Measurements from ENCODE around the gene SCG2. TPM values are rescaled to one million over a fixed set of nuclear protein-coding genes. Genes with fewer than 3 reads are reported as not detected.

SCG2 gene, protein sequence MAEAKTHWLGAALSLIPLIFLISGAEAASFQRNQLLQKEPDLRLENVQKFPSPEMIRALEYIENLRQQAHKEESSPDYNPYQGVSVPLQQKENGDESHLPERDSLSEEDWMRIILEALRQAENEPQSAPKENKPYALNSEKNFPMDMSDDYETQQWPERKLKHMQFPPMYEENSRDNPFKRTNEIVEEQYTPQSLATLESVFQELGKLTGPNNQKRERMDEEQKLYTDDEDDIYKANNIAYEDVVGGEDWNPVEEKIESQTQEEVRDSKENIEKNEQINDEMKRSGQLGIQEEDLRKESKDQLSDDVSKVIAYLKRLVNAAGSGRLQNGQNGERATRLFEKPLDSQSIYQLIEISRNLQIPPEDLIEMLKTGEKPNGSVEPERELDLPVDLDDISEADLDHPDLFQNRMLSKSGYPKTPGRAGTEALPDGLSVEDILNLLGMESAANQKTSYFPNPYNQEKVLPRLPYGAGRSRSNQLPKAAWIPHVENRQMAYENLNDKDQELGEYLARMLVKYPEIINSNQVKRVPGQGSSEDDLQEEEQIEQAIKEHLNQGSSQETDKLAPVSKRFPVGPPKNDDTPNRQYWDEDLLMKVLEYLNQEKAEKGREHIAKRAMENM
- 0.07 TPM in 1 of 2 replicates, not detected in the other for total RNA-seq
- polyA plus RNA-seq = not detected in 2 replicates

DNA sequence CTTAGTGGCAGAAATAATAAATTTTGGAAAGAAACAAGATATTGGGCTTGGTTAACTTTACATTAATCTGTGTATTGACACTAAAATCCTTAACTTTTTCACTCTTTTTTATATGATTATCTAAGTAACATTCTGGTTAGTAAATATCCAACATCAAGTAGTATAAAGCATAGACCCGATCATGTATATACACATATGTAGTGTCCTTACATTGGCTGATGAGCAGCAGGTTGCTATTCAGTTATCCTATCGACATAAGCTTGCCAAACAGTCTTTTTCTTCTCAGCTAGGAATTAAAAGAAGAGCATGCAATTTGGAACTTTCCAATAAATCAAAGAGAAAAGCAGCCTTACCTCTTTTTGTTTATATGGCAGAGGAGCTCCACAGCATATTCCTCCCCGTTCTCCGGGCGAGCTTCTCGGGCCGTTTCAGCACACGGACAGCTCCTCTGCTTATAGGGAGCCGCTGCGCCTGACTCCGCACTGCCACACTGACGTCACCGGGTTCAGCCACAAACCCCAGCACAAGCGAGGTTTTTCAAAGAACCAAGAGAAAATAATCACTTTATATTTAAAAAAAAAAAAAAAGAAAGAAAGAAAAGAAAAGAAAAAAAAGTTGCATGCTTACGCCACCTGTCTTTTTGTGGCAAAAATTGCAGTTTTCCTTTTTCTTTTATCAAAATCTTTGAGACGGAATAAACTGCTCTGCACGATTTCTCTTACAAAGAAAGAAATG lies at the start of gene SCG2:
TSS of gene SCG2 (minus strand) at position 430 of the 735 bp plus-strand sequence. CDS start 3,079 bp downstream, outside the sequence.
- H3K4me3 ChIP-seq = no peak within 1 kb of the TSS
- no peaks in the 10 kb centered on the region for H3K36me3 ChIP-seq
- peak; percentile 91 to 95 for DNase-seq (ENCODE audit: low read depth in 1 of 2, low spot score in 1 of 2)
- H3K4me1 ChIP-seq (ENCODE audit: low read depth) = no peaks in the 10 kb centered on the region
- H3K9me3 ChIP-seq (ENCODE audit: low read depth) = no peaks in the 10 kb centered on the region
- no peak within 1 kb of the TSS for H3K27ac ChIP-seq
- H3K27me3 ChIP-seq = peaks cover 14% of the 10 kb centered on the region
- TF ChIP-seq, protein P1, sequence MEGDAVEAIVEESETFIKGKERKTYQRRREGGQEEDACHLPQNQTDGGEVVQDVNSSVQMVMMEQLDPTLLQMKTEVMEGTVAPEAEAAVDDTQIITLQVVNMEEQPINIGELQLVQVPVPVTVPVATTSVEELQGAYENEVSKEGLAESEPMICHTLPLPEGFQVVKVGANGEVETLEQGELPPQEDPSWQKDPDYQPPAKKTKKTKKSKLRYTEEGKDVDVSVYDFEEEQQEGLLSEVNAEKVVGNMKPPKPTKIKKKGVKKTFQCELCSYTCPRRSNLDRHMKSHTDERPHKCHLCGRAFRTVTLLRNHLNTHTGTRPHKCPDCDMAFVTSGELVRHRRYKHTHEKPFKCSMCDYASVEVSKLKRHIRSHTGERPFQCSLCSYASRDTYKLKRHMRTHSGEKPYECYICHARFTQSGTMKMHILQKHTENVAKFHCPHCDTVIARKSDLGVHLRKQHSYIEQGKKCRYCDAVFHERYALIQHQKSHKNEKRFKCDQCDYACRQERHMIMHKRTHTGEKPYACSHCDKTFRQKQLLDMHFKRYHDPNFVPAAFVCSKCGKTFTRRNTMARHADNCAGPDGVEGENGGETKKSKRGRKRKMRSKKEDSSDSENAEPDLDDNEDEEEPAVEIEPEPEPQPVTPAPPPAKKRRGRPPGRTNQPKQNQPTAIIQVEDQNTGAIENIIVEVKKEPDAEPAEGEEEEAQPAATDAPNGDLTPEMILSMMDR (IDR thresholded peaks at IDR 0.05; ENCODE audit: low read depth, low read length) = peak; percentile 36

DNA sequence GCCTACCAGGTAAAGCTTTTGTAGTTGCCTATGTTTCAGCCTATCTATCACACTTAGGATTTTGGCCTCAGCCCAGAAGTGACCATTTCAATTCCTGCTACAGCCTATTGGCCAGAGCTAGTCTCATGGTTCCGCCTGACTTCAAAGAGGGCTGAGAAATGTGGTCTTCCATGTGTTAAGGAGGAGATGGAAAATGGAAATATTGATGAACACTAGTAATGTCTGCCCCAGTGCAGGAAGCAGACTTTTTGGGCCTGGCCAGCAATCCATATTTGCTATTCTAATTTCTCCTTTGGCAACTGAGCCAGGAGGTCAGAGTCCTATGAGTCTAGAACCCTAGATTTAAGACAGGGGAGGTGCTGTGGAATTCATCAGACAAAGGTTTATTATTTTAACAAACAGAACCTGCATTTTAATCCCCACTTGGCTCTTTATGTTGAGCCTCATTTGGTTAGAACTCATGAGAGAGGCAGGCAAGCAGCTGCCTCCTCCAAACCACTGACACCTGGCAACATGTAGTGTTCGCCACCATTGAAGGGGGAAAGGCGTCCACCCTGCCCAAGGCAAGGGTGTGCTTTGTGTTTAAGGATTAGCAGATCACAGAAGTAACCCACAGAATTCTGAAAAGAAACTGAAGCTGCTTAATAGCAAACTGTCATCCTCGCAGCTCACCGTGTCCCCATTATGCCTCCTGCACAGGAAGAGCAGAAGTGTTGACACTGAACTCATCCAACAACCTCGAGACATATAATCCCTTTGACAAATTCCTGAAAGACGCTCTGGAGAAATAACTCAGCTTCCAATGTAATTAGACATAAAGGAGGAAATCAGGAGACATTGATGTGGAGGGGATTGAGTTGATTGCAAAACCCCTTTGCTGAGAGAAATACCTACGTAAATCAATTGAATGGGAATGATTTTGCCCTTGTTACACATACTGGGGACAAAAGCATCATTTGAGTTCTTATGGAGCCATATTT lies 47.7 kb upstream of the SCG2 start:
- H3K27ac ChIP-seq = no peak overlapping the region
- H3K4me1 ChIP-seq (ENCODE audit: low read depth) = no peaks in the 10 kb centered on the region
- no peaks in the 10 kb centered on the region for H3K27me3 ChIP-seq
- H3K4me3 ChIP-seq = no peak overlapping the region
- TF ChIP-seq, protein P1 (IDR thresholded peaks at IDR 0.05; ENCODE audit: low read depth, low read length) = no peak
- no peaks in the 10 kb centered on the region for H3K36me3 ChIP-seq
- DNase-seq (ENCODE audit: low read depth in 1 of 2, low spot score in 1 of 2) = no peak
- no peaks in the 10 kb centered on the region for H3K9me3 ChIP-seq (ENCODE audit: low read depth)

DNA sequence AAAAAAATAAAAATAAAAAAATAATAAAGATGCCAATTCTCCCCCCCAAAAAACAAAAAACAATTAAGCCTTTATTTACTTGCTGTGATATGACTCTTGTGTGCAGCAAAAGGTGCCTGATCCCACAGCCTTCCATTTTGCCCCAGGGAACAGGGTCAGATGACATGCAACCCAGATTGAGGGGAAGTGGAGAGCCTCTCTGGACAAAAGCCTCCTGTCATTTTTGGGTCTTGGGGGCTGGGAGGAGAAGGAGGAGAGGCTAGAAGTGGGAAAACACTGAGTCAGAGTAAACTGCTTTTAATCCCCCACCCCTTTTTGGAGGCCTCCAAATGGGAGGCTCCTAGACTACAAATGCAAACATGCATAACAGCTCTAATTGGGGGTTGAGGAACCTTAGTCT lies 46.6 kb upstream of the SCG2 start:
- Histone ChIP-seq H3K4me3 (no peak overlapping the region), H3K4me1 (ENCODE audit: low read depth) (no peaks in the 10 kb centered on the region)
- DNase-seq (ENCODE audit: low read depth in 1 of 2, low spot score in 1 of 2) = no peak

DNA sequence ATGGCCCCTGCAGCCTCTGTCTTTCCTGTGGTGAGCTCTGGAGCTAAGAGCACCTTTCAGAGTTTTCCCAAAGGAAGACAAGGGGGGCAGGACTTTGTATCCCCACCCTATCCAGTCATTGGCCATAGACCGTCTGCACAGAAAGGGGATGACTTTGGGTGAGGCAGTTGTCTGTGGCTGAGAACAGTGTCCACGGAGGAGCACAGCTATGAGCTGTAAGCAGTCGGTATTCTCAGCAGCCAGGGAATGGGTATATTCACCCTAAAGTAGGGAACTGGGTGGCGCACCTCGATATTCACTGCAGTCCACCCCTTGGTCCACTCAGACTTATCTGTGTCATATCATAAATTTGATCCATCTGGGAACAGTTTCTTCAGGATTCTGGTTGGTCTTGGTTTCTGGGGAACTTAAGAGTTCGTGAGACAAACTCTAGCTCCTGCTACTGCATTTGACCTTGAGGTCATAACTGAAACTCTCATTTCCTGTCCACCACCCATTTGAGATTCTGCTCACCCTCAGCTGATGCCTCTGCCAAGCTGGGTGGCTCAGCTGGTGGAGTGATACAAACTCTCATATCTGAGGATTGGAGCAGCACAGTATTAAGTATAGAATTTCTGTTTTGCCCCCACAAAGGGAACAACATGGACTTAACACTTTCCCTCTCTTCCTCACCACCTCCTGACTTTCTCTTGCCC lies 45.2 kb upstream of the SCG2 start:
- Histone ChIP-seq H3K27ac (no peak overlapping the region), H3K4me3 (no peak overlapping the region), H3K36me3 (no peaks in the 10 kb centered on the region), H3K4me1 (ENCODE audit: low read depth) (no peaks in the 10 kb centered on the region), H3K9me3 (ENCODE audit: low read depth) (no peaks in the 10 kb centered on the region), H3K27me3 (no peaks in the 10 kb centered on the region)
- TF ChIP-seq, protein P1 (IDR thresholded peaks at IDR 0.05; ENCODE audit: low read depth, low read length) = no peak
- DNase-seq (ENCODE audit: low read depth in 1 of 2, low spot score in 1 of 2) = no peak

More for the DNA sequence above, 46.6 kb upstream of the SCG2 start:
- H3K27ac ChIP-seq = no peak overlapping the region
- H3K36me3 ChIP-seq = no peaks in the 10 kb centered on the region
- no peaks in the 10 kb centered on the region for H3K9me3 ChIP-seq (ENCODE audit: low read depth)
- no peaks in the 10 kb centered on the region for H3K27me3 ChIP-seq
- TF ChIP-seq, protein P1 (IDR thresholded peaks at IDR 0.05; ENCODE audit: low read depth, low read length) = no peak
